ENCODE measurements around the gene KBTBD8. TPM values are rescaled to one million over a fixed set of nuclear protein-coding genes. Genes with fewer than 3 reads are reported as not detected.

Gene KBTBD8
- total and polyA plus RNA-seq, 9 of the 15 experiments (the other 6 are each of a cell fraction or from before 2014, with no cell fraction given): 2.7 to 9.1 (median 5.6) TPM

DNA sequence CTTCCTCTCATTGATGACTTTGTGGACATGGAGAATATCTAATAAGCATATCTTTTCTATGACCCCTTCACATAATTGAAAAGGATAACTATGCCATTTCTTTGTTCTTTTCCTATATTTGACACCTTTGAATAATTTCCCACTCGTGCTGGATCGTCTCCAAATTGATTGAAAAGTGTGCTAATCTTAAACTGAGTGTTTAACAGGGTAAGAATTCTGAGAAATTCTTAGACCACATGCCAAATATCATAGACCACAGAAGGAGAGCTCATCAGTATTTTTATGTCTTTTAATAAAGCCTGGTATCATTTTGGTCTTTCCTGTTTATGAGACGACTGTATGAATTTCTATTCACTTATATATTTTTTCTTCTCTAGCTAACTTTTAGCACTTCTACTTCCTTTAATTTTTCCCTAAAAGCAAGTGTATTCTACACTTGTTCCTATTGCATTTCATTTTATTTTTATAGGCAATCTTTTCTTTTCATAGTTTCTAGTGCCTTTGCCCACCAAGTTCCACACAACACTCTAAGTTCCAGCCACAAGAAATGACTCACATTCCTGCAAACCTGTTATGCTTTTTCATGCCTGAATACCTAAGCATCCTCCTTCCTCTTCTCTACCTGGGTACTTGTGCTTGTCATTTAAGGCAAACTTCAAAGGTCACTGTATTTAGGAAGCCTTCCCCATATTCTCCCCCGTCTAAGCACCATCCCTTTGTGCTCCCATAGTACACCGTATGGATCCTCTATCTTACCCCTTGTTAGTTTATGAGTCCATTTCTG, 30.1 kb downstream of the KBTBD8 start:
- ATAC-seq: no peak
- Histone ChIP-seq H3K79me2 (ENCODE audit: control insufficient read depth, insufficient read depth, low read length) (no peaks in the 10 kb centered on the region), H3K27ac (ENCODE audit: extremely low read depth, low read depth, low read length) (no peak overlapping the region), H3K4me2 (ENCODE audit: insufficient read depth, low read length) (no peak overlapping the region), H2AFZ (ENCODE audit: low read depth, low read length) (peak overlapping the region; percentile 43; the same call in 1 of the 2 replicates), H3K27me3 (ENCODE audit: control insufficient read depth in 2 of 2, insufficient read depth in 2 of 2, low read length in 2 of 2) (no peaks in the 10 kb centered on the region), H3K9ac (ENCODE audit: insufficient read depth in 1 of 2, low read depth in 2 of 2, low read length in 2 of 2) (no peak overlapping the region), H3K9me3 (replicated peaks; ENCODE audit: control insufficient read depth, insufficient read depth, low read depth, low read length) (no peaks in the 10 kb centered on the region), H3K4me3 (no peak overlapping the region), H3K36me3 (ENCODE audit: control insufficient read depth, insufficient read depth, low read length) (no peaks in the 10 kb centered on the region), H3K4me1 (replicated peaks in 1 of 2; ENCODE audit: control insufficient read depth in 2 of 2, insufficient read depth in 2 of 2, low read length in 2 of 2) (peaks cover 15 to 24% of the 10 kb centered on the region in 2 experiments; a peak in 4 of 5 replicates), H3K9me1 (ENCODE audit: control insufficient read depth, insufficient read depth, low read length) (no peaks in the 10 kb centered on the region), H4K20me1 (replicated peaks; ENCODE audit: control insufficient read depth, insufficient read depth, low read length) (no peaks in the 10 kb centered on the region)
- WGBS (ENCODE audit: insufficient coverage, low coverage, missing lambda C conversion rate): 22% methylated on average over 5 of the region's 5 CpGs
- CTCF ChIA-PET (ENCODE audit: low intra/inter-chr PET ratio): no interaction called here
- no peak for DNase-seq (ENCODE audit: extremely low read depth in 1 of 4, low spot score in 3 of 4)
- POLR2A ChIA-PET: no interaction called here
- intact Hi-C loops (cut with micrococcal nuclease) (no loop called here), in situ Hi-C loops (cut with MboI) (no loop called here)
- no peak for TF ChIP-seq ZNF263 (CRISPR knock-in tag; IDR thresholded peaks at IDR 0.05; ENCODE audit: borderline replicate concordance)
- TF ChIP-seq, protein P1, sequence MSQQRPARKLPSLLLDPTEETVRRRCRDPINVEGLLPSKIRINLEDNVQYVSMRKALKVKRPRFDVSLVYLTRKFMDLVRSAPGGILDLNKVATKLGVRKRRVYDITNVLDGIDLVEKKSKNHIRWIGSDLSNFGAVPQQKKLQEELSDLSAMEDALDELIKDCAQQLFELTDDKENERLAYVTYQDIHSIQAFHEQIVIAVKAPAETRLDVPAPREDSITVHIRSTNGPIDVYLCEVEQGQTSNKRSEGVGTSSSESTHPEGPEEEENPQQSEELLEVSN (IDR thresholded peaks at IDR 0.05; ENCODE audit: borderline replicate concordance in 1 of 2, extremely low read depth in 1 of 2, insufficient read depth in 1 of 2, insufficient read length in 1 of 2, low read depth in 1 of 2, low read length in 1 of 2, poor library complexity in 1 of 2, severe bottlenecking in 1 of 2): no peak
- TF ChIP-seq IFI16 (CRISPR knock-in tag; IDR thresholded peaks at IDR 0.05): no peak
- TF ChIP-seq ETS2 (tag; IDR thresholded peaks at IDR 0.05; ENCODE audit: borderline replicate concordance, poor library complexity, severe bottlenecking): no peak
- no peak for TF ChIP-seq YY1 (IDR thresholded peaks at IDR 0.05; ENCODE audit: borderline replicate concordance in 1 of 3, control insufficient read depth in 1 of 3, extremely low read depth in 1 of 3, insufficient read depth in 3 of 3, insufficient read length in 1 of 3, insufficient replicate concordance in 2 of 3, low read depth in 1 of 3, low read length in 2 of 3)
- TF ChIP-seq HINFP (tag; conservative IDR thresholded peaks at IDR 0.05; ENCODE audit: low read depth): no peak
- no peak for TF ChIP-seq ILF3 (IDR thresholded peaks at IDR 0.05; ENCODE audit: borderline replicate concordance)
- TF ChIP-seq MIER1 (IDR thresholded peaks at IDR 0.05; ENCODE audit: low read depth): no peak
- no peak for TF ChIP-seq EWSR1 (IDR thresholded peaks at IDR 0.05; ENCODE audit: borderline replicate concordance, low read depth, partially characterized antibody)
- no peak for TF ChIP-seq SP1 (CRISPR knock-in tag; IDR thresholded peaks at IDR 0.05)
- TF ChIP-seq MXI1 (IDR thresholded peaks at IDR 0.05; ENCODE audit: low read depth, low read length): no peak
- no peak for TF ChIP-seq ESRRA (IDR thresholded peaks at IDR 0.05; ENCODE audit: borderline replicate concordance, low read depth)
- no peak for TF ChIP-seq JUNB (CRISPR knock-in tag; conservative IDR thresholded peaks at IDR 0.05)
- TF ChIP-seq, protein P2, sequence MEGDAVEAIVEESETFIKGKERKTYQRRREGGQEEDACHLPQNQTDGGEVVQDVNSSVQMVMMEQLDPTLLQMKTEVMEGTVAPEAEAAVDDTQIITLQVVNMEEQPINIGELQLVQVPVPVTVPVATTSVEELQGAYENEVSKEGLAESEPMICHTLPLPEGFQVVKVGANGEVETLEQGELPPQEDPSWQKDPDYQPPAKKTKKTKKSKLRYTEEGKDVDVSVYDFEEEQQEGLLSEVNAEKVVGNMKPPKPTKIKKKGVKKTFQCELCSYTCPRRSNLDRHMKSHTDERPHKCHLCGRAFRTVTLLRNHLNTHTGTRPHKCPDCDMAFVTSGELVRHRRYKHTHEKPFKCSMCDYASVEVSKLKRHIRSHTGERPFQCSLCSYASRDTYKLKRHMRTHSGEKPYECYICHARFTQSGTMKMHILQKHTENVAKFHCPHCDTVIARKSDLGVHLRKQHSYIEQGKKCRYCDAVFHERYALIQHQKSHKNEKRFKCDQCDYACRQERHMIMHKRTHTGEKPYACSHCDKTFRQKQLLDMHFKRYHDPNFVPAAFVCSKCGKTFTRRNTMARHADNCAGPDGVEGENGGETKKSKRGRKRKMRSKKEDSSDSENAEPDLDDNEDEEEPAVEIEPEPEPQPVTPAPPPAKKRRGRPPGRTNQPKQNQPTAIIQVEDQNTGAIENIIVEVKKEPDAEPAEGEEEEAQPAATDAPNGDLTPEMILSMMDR (IDR thresholded peaks at IDR 0.05 in 2 of 3, conservative IDR thresholded peaks at IDR 0.05 in 1 of 3; ENCODE audit: insufficient read depth in 2 of 3, low read depth in 1 of 3, low read length in 3 of 3): no peak
- FAIRE-seq: no peak
- BruUV-seq (replicated peaks): no TSS peak
